NOMO-1 treated with DMSO at 0.1 percent for 48 hours (cell line): ENCODE results near the gene CDK5RAP1.

Experiments used
- DNase-seq: peaks from one replicate; lab custom pipeline; 2025; ENCODE audit not compliant: unreplicated experiment; lab: John Stamatoyannopoulos, UW

CDK5RAP1 gene

GRCh38 chr20:33387177-33387576 is 14.1 kb downstream of the CDK5RAP1 start:
- DNase-seq = no peak

DNA sequence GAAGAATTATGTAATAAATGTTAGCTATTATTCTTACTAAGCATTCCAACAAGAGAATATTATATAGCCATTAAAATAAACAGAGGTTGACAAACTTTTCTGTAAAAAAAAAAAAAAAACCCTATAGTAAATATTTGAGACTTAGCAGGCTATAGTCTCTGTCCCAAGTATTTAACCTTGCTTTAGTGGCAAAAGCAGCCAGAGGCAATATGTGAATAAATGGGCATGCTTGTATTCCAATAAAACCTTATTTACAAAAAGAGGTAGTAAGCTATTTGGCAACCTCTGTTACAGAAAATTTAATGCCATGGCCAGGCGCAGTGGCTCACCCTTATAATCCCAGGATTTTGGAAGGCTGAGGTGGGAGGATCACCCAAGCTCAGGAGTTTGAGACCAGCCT is 14.6 kb downstream of the CDK5RAP1 start:
- no peak for DNase-seq

- no peak for DNase-seq
These were observed 24.0 kb downstream of the CDK5RAP1 start for GRCh38 chr20:33377366-33377765.

- no peak for DNase-seq
These were observed 27.3 kb downstream of the CDK5RAP1 start for GRCh38 chr20:33373735-33374605.

GRCh38 chr20:33372993-33373441 is 28.3 kb downstream of the CDK5RAP1 start:
- no peak for DNase-seq

DNA sequence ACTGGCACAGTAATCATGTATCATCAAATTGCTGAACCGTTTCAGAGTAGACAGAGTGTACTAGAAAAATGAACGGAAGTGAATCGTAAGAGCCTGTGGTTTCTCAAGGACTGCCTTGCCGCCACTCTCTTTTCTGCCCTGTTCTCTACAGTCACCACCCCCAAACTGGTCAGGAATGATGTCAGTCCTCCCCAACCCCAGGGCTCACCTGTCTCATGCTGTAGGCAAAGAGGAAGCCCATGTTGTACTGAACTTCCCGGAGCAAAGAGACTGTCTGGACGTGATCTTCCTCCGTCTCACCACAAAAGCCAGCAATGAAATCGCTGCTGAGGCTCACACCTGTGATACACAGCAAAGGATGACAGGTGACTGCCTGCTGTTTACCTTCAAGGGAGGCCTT is 31.0 kb downstream of the CDK5RAP1 start:
- peak; percentile 25 for DNase-seq

- DNase-seq = no peak
These were observed 38.4 kb downstream of the CDK5RAP1 start for GRCh38 chr20:33362898-33363297.

DNA sequence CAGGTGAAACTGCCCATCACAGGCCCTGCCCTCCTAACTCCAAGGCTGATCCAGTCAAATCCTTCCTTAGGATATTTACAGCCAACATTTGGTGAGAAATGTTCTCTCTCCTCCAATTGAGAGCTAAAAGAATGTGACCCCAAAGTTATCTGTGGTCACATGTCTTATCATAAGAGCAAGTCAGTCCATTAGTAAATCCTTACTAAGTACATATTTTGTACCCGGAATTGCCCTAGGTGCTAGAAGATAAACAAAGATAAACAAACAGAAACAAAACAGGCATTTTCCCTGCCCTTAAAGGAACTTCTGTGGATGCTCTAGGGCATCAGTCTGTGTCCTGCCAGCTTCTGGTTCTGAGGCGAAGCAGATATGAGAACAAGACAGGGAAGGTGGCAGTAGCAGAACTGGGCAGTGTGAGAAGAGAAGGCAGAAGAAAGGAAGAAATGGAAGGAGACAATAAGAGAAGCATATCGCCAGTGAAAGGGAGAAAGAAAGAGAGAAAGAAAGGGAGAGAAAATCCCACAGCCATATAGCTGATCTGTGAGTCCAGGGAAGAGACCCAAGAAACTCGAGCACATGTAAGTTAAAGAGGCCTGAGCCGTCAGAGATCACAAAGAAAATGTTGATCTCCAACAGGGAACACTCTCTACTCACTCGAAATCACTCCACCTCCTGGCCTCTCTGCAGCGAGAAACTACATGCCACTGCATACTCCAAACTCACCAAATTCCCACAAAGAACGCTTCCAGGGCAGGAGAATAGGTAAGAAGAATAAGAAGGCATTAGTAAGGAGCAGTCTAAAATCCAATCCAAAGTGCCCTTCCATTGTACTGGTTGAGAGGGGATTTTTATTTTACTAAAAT is 41.7 kb downstream of the CDK5RAP1 start:
- DNase-seq = no peak

DNA sequence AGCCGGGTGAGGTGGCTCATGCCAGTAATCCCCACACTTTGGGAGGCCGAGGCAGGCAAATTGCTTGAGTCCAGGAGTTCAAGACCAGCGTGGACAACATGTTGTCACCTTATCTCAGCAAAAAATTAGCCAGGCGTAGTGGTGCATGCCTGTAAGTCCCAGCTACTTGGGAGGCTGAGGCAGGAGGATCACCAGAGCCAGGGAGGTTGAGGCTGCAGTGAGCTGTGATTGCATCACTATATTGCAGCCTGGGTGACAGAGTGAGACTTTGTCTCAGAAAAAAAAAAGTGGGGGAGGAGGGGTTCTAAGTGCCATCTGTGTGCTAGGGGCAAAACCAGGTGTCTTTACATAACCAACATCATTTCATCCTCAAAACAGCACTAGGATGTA is 48.3 kb downstream of the CDK5RAP1 start:
- no peak for DNase-seq

DNA sequence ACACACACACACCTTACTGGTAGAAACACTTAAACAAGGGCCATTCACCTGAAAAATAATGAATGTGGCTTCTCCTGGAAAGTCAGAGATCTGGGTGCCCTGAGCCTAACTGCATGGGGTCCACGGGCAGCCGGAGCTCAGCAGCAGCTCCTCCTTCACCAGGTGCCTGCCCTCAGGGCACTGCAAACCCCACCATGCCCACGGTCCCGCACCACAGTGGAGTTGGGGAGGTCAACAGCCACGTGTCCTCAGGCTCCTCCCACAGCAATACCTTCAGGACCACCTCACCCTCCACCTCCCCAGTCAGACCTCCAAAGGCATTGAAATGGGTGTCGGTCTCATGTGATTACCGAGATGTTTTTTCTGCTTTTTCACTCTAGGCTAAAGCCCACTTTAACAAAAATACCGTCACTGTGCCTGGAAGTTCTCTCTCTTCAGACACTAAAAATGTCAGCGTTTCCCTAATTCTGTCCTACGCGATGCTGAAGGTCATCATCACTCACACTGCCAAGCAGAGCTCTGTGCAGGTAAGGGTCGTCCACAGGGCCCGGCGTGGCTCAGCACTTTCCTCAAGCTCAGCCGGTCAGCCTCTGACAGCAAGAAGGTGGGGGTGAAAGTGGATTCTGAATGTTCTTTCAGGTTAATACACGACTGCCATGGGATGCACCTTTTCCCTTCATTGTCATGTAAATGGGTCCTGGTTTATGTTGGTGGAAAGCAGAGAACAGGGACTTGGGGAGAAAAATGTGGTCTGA is 48.9 kb downstream of the CDK5RAP1 start:
- no peak for DNase-seq

DNA sequence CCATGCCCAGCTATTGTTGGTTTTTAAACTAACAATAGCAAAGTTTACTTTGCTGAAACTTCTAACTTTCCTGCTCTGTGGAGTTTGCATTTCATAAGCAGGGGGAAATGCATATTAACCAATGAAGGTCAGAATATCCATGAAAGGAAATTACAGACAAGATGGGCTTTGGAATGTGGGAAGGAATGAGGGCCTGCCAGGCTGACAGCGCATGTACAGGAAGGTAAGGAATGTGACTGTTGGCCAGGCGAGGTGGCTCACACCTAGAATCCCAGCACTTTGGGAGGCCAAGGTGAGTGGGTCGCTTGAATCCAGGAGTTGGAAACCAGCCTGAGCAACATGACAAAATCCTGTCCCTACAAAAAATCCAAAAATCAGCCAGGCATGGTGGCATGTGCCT is 49.6 kb downstream of the CDK5RAP1 start:
- no peak for DNase-seq

GRCh38 chr20:33349493-33349892 is 51.8 kb downstream of the CDK5RAP1 start:
- no peak for DNase-seq

DNA sequence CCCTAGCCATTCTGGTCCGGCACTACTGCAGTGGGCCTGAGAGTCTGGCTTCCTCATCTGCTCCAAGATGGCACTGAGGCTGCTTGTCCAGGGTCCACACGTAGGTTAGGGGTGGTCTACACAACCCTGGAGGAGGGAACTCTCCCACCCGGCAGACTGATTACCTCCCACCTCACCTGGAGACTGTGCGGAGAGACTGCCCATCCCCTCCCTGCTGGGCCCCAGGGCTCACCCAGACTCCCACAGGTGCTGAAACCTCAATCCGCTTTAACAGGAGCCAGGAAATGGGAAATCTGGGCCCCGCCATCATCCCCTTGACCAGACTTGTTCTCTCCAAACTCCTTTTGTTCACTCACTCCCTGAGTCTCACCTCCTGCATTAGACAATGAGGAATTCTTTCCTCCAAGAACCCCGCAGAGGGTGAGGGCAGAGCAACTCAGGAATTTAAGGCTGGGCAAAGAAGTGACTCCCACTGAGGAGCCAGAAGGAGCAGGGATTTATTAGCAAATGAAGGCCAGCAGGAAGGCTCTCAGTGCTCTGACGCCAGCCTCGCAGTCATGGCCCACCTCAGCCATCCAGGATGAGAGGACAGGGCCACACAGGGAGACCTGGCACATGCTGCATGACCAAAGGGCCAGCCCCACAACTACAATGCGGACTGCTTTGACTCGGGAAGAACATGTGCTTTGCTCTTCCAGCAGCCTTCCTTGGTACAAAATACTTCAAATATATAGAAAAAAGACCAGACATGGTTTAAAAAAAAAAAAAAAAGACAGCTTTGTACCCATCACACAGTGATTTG is 53.0 kb downstream of the CDK5RAP1 start:
- DNase-seq = no peak

- DNase-seq = no peak
These were observed 56.0 kb downstream of the CDK5RAP1 start for GRCh38 chr20:33345342-33345741.

GRCh38 chr20:33343521-33343920 is 57.8 kb downstream of the CDK5RAP1 start:
- no peak for DNase-seq

DNA sequence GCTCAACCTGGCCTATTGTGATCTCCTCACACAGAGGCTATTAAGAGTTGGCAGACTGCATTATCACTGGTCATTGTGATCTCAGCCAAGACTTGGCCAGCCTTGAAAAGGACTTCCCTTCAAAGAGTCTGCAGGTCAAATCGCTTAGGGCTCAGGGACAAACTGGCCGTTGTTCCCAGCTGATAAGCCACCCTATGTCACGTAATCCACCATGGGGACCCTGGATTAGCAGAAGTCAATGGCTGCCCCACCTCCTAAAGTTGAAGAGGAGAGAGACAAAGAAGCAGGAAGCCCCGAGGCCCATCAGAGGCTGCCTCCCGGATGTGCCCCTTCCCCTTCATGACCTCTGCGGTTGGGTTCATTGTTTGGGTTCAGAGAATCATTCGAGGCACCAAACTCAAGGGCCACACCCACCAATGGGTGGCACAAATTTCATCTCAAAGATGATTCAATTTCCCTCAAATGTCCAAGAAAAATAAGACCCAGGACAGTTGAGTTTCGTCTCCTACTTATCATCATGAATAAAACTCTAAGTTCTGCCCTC is 61.7 kb downstream of the CDK5RAP1 start:
- no peak for DNase-seq

- no peak for DNase-seq
These were observed 62.7 kb downstream of the CDK5RAP1 start for GRCh38 chr20:33338467-33339258.

DNA sequence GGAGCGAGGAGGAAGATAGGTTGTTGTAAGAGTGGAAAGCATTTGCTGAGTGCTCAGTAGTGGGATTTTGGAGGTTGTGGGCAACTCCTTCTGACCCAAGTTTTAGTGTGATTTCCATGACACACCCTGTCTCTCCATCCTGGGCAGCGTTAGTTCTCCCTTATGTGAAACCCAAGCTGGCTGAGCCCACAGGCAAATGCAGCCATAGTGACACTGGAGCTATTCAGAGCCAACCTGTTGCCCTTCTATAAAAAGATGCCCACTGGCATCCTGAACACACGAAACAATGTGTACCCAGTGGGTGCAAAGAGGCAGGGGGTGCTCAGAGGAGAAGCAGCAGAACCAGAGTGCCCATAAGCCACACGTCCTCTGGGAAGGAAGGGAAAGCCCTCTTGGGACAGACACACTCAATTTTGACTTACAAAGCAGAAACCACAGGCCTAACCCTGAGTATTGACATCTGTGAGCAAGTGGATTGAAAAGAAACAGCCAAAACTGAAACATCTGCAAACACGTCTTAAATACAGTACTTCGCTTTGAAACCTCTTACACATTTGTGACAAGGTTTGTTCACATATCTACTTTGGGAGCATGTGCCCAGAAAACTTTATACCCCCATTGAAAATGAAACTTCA is 63.7 kb downstream of the CDK5RAP1 start:
- DNase-seq = no peak

DNA sequence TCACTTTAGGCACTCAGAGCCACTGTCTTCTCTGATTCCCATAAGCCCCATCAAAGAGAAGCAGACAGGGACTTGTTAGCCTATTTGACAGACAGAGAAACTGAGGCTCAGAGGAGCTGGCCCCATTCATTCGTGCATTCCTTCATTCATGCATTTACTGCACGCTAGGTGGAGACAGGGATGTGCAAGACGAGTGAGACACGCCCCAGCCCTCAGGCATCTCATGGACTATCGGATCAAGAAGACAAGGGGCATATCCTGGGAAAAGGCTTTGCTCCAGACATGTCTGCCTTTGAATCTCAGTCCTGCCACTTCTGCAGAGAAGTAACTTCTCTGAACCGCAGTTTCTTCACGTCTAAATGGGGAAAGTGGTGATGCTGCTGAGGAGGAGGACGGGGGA is 64.2 kb downstream of the CDK5RAP1 start:
- DNase-seq = no peak
